Activated naive CD4-positive, alpha-beta T cell treated with anti-CD3 and anti-CD28 coated beads, Interleukin-2, amount 50 U/mL, for 72 hours (primary cell): ENCODE data around the gene RDH14. TPM values are rescaled to one million over a fixed set of nuclear protein-coding genes. Genes with fewer than 3 reads are reported as not detected.

ENCODE experiments used
- ATAC-seq, 2 donors: fragments of 150-1000 bp; cut with Tn5 transposase; 2 replicates each; pipeline ENCODE4 v1.10.0; 2021; ENCODE audit warnings: mild to moderate bottlenecking in 2 of 2, moderate library complexity in 2 of 2
- DNase-seq, 2 donors: peaks; one replicate each; pipeline ENCODE4 v3.0.0; 2021 to 2022; ENCODE audit warnings: low spot score in 2 of 2
- H3K27ac Mint-ChIP-seq, 2 donors: one replicate each; pipeline ENCODE4 v1.8.0; 2022; ENCODE audit warnings: mild to moderate bottlenecking in 2 of 2, mixed read lengths in 2 of 2
- H3K36me3 Mint-ChIP-seq, 2 donors: one replicate each; pipeline ENCODE4 v1.8.0; 2022; ENCODE audit warnings: mixed read lengths in 2 of 2
- H3K9me3 Mint-ChIP-seq, 2 donors: one replicate each; pipeline ENCODE4 v1.8.0; 2022; ENCODE audit warnings: mixed read lengths in 2 of 2
- total RNA-seq, 2 donors: library from RNA; stranded (reverse); gene quantifications; one replicate each; pipeline ENCODE4 v1.2.3, GENCODE V29; 2022

Gene RDH14
- total RNA-seq, 2 donors from 2014 or later, result 8.2 to 15.5 TPM

- H3K36me3 Mint-ChIP-seq, result no peaks in the 10 kb centered on the region
- no peaks in the 10 kb centered on the region for H3K9me3 Mint-ChIP-seq
- no peak overlapping the region for H3K27ac Mint-ChIP-seq
- DNase-seq, result no peak
- no peak for ATAC-seq
Measured at GRCh38 chr2:18516112-18516511, 44.3 kb downstream of the RDH14 start.

GRCh38 chr2:18514526-18515461, 45.7 kb downstream of the RDH14 start:
- no peak for ATAC-seq

GRCh38 chr2:18510775-18511174, 49.7 kb downstream of the RDH14 start:
- Mint-ChIP-seq H3K36me3 (no peaks in the 10 kb centered on the region), H3K27ac (no peak overlapping the region), H3K9me3 (no peaks in the 10 kb centered on the region)
- no peak for ATAC-seq
- DNase-seq, result no peak

More at GRCh38 chr2:18514526-18515461, 45.7 kb downstream of the RDH14 start:
- Mint-ChIP-seq H3K9me3 (no peaks in the 10 kb centered on the region), H3K27ac (no peak overlapping the region), H3K36me3 (no peaks in the 10 kb centered on the region)
- no peak for DNase-seq

- DNase-seq (no peak), ATAC-seq (no peak)
- no peaks in the 10 kb centered on the region for H3K36me3 Mint-ChIP-seq
- H3K9me3 Mint-ChIP-seq, result no peaks in the 10 kb centered on the region
- H3K27ac Mint-ChIP-seq, result no peak overlapping the region
Measured at GRCh38 chr2:18506883-18507509, 53.5 kb downstream of the RDH14 start.

- no peaks in the 10 kb centered on the region for H3K36me3 Mint-ChIP-seq
- no peak for ATAC-seq
- H3K27ac Mint-ChIP-seq, result no peak overlapping the region
- H3K9me3 Mint-ChIP-seq, result no peaks in the 10 kb centered on the region
- DNase-seq, result no peak
Measured at GRCh38 chr2:18505703-18506341, 54.6 kb downstream of the RDH14 start.

Other genes with a start within 250 kb of the RDH14 start
- not detected for gene NT5C1B, start 28.9 kb upstream of the RDH14 start, total RNA-seq